Posterior vena cava (tissue), 2 donors: ENCODE measurements around the gene GPATCH4. TPM values are rescaled to one million over a fixed set of nuclear protein-coding genes. Genes with fewer than 3 reads are reported as not detected.

ENCODE experiments used
- DNase-seq: peaks from one replicate; pipeline ENCODE4 v3.0.0-alpha.2; 2020; ENCODE audit warnings: low spot score
- intact Hi-C, 2 donors: fragments of 100-400 bp; cut with DNase I; formaldehyde crosslinking; loops; one replicate each; pipeline versions ENCODE4 v1.14.1 to v1.14.2; 2022 to 2023
- long read RNA-seq, 2 donors: library from polyadenylated mRNA; unstranded; transcript quantifications; one replicate each; pipeline ENCODE4 v2.0.0, GENCODE V29; 2020 to 2021
- total RNA-seq, 2 donors: library from RNA; stranded (reverse); fragmentation: NEBNext Ultra II Directional; extraction: Animal tissue kit (Norgen Biotek cat#: 25700); gene quantifications; one replicate each; pipeline ENCODE4 v1.2.1, GENCODE V29; 2021
- donor health status: DM: yes; HTN: yes; CAD: no.
- donor health status: DM: yes; HTN: yes; CAD: no.

Gene GPATCH4
- 10 to 100 TPM; 28.3 to 37.7 TPM for total RNA-seq
- long read RNA-seq, donor 1, transcript GPATCH4-201 (8 exons, 1,972 nt) = major isoform, 8 of 14 reads
- long read RNA-seq, donor 1, partial matches to known transcripts = 0 of 14 reads
- long read RNA-seq, donor 1, other reads (novel, unspliced or antisense) = 5 of 14 reads
- long read RNA-seq, donor 2, transcript GPATCH4-201 (8 exons, 1,972 nt) = major isoform, 51 of 64 reads
- long read RNA-seq, donor 2, partial matches to known transcripts = 0 of 64 reads
- long read RNA-seq, donor 2, other reads (novel, unspliced or antisense) = 11 of 64 reads

GRCh38 chr1:156601122-156601830 is at the start of gene GPATCH4:
TSS of gene GPATCH4 (minus strand) at chr1:156601479.
- intact Hi-C loops = loop anchor here in 1 of 2 donors (10.0 kb wide), 1 partner anchor 116 kb away; no protein-coding TSS in a partner anchor
- DNase-seq = peak; percentile 94

GRCh38 chr1:156648951-156649350 is 47.7 kb upstream of the GPATCH4 start:
- intact Hi-C loops = no loop called here
- DNase-seq = no peak

- intact Hi-C loops = no loop called here
- no peak for DNase-seq
These were observed 47.2 kb upstream of the GPATCH4 start for GRCh38 chr1:156648496-156648895.

GRCh38 chr1:156647351-156647750 is 46.1 kb upstream of the GPATCH4 start:
- DNase-seq = no peak
- intact Hi-C loops = no loop called here

GRCh38 chr1:156646738-156647211 is 45.5 kb upstream of the GPATCH4 start:
- intact Hi-C loops = no loop called here
- DNase-seq = no peak

GRCh38 chr1:156645666-156646065 is 44.4 kb upstream of the GPATCH4 start:
- no peak for DNase-seq
- intact Hi-C loops = no loop called here

GRCh38 chr1:156645056-156645455 is 43.8 kb upstream of the GPATCH4 start:
- intact Hi-C loops = no loop called here
- DNase-seq = no peak

GRCh38 chr1:156644640-156645039 is 43.4 kb upstream of the GPATCH4 start:
- DNase-seq = no peak
- intact Hi-C loops = no loop called here

- DNase-seq = no peak
- intact Hi-C loops = no loop called here
These were observed 42.9 kb upstream of the GPATCH4 start for GRCh38 chr1:156644146-156644545.

GRCh38 chr1:156643778-156644092 is 42.5 kb upstream of the GPATCH4 start:
- intact Hi-C loops = no loop called here
- DNase-seq = no peak

- no peak for DNase-seq
- intact Hi-C loops = no loop called here
These were observed 41.9 kb upstream of the GPATCH4 start for GRCh38 chr1:156643049-156643777.

- DNase-seq = no peak
- intact Hi-C loops = no loop called here
These were observed 41.2 kb upstream of the GPATCH4 start for GRCh38 chr1:156642265-156643048.

- intact Hi-C loops = no loop called here
- no peak for DNase-seq
These were observed 40.5 kb upstream of the GPATCH4 start, which contains the start of gene BCAN for GRCh38 chr1:156641761-156642264. TSS of gene BCAN (plus strand) at chr1:156642117. CDS start at chr1:156646055, 3,938 bp downstream.

- no peak for DNase-seq
- intact Hi-C loops = no loop called here
These were observed 39.8 kb upstream of the GPATCH4 start for GRCh38 chr1:156640842-156641706.

- intact Hi-C loops = no loop called here
These were observed 38.4 kb upstream of the GPATCH4 start for GRCh38 chr1:156639601-156640101.

GRCh38 chr1:156638189-156638985 is 37.1 kb upstream of the GPATCH4 start:
- DNase-seq = peak; percentile 32
- intact Hi-C loops = no loop called here

More at GRCh38 chr1:156639601-156640101, 38.4 kb upstream of the GPATCH4 start:
- DNase-seq = no peak

- peak; percentile 9 for DNase-seq
- intact Hi-C loops = no loop called here
These were observed 31.1 kb upstream of the GPATCH4 start for GRCh38 chr1:156632355-156632754.
